AG04450 (cell line): Measurements from ENCODE around the gene SLFNL1. TPM values are rescaled to one million over a fixed set of nuclear protein-coding genes. Genes with fewer than 3 reads are reported as not detected.

Experiments
- CTCF ChIA-PET: fragments of 300-600, 350-600 bp; formaldehyde crosslinking; extraction: SDS; loops from one replicate; lab custom pipeline; 2022; ENCODE audit warnings: antibody characterized with exemption, inconsistent platforms; lab: Charles Lee
- POLR2A ChIA-PET: fragments of 350-600 bp; formaldehyde crosslinking; extraction: SDS; loops from one replicate; lab custom pipeline; 2021; ENCODE audit warnings: antibody characterized with exemption, inconsistent platforms; lab: Yijun Ruan, JAX
- DNase-seq: peaks from one replicate; pipeline ENCODE4 v3.0.0-alpha.2; 2011; ENCODE audit warnings: low read depth, low spot score
- H3K27ac ChIP-seq: one replicate; pipeline ENCODE4 v1.5.1; 2012; ENCODE audit warnings: low read depth, low read length, control low read depth
- H3K27me3 ChIP-seq: one replicate; pipeline ENCODE4 v1.6.0; 2012; ENCODE audit warnings: low read length; ENCODE audit not compliant: control insufficient read depth, insufficient read depth
- H3K4me3 ChIP-seq: 2 replicates; pipeline ENCODE4 v1.5.1; 2011; ENCODE audit warnings: mild to moderate bottlenecking, low read depth, low read length, control low read depth
- H3K9me3 ChIP-seq: 2 replicates; pipeline ENCODE4 v1.5.1; 2012; ENCODE audit warnings: low read length; ENCODE audit not compliant: control insufficient read depth, insufficient read depth
- CTCF ChIP-seq: IDR thresholded peaks from 2 replicates; pipeline ENCODE4 v1.5.1; 2011; ENCODE audit warnings: low read depth, low read length, control low read depth, inconsistent platforms
- polyA plus RNA-seq: library from polyadenylated mRNA; depleted of rRNA; stranded (reverse); fragments of >200 nt; gene quantifications from 2 replicates; pipeline ENCODE4 v1.2.3, GENCODE V29; 2011

SLFNL1 gene
- polyA plus RNA-seq, 1 experiment = 0.06 TPM

- Histone ChIP-seq H3K27ac (peak overlapping the region; percentile 21), H3K9me3 (no peaks in the 10 kb centered on the region; the same call in 1 of the 2 replicates), H3K4me3 (peak overlapping the region; percentile 77), H3K27me3 (no peaks in the 10 kb centered on the region)
- POLR2A ChIA-PET = no interaction called here
- no peak for TF ChIP-seq CTCF
- CTCF ChIA-PET = interaction anchor here (0.9 to 1.6 kb wide), 3 partner anchors 13 to 132 kb away, joined by 3 to 5 read pairs (median 3); no protein-coding TSS in a partner anchor
- DNase-seq = no peak
Measured at GRCh38 chr1:40981691-40982448, 39.7 kb downstream of the SLFNL1 start.

DNA sequence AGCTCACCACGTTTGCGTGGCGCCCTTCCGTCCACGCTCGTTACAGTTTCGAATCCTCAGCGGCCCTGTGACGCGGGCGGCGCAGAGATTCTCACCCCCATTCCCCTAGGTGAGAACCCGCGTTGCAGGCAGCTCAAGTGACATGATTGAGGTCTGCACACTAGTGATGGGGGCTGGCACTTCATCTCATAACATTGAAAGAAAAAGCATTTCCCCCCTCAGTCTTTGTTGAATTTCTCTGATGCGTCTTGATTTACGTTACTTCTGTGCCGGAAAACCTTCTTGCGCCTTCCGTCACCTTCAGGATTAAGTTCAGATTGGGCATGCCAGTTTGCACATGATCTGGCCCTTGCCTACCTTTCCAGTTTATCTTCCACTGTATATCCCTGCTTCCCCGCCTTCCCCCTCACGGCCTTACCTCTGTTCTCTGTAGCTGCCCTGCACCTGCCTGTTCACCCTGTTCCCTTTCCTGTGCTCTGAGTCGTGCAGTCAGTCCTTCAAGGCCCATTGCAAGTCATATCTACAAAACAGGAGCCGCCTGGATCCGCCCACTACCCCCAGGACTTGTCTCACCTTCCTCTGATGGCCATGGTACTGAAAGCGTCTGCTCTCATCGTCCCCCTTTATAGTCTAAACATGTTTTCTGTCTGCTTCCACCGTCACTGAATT lies 40.9 kb downstream of the SLFNL1 start:
- ChIA-PET POLR2A (interaction anchor here (0.8 to 1.4 kb wide), 5 partner anchors 10 to 28 kb away, joined by 4 to 14 read pairs (median 5); no protein-coding TSS in a partner anchor), CTCF (interaction anchor here (1.5 to 1.6 kb wide), 2 partner anchors 23 to 31 kb away, joined by 3 to 6 read pairs; no protein-coding TSS in a partner anchor)
- peak overlapping the region; percentile 77 for H3K4me3 ChIP-seq
- peak overlapping the region; percentile 52 for H3K27ac ChIP-seq
- TF ChIP-seq CTCF = no peak
- no peaks in the 10 kb centered on the region for H3K27me3 ChIP-seq
- no peak for DNase-seq
- H3K9me3 ChIP-seq = no peaks in the 10 kb centered on the region; the same call in 1 of the 2 replicates

GRCh38 chr1:40980068-40980452 lies 41.5 kb downstream of the SLFNL1 start:
- no peak for TF ChIP-seq CTCF
- no peaks in the 10 kb centered on the region; the same call in 1 of the 2 replicates for H3K9me3 ChIP-seq
- no peaks in the 10 kb centered on the region for H3K27me3 ChIP-seq
- POLR2A ChIA-PET = interaction anchor here (0.6 to 1.4 kb wide), 8 partner anchors 10 to 437 kb away, joined by 3 to 14 read pairs (median 4); no protein-coding TSS in a partner anchor
- H3K27ac ChIP-seq = peak overlapping the region; percentile 52
- DNase-seq = no peak
- peak overlapping the region; percentile 77 for H3K4me3 ChIP-seq
- CTCF ChIA-PET = interaction anchor here (0.5 to 1.6 kb wide), 3 partner anchors 23 to 552 kb away, joined by 3 to 6 read pairs (median 3); no protein-coding TSS in a partner anchor

DNA sequence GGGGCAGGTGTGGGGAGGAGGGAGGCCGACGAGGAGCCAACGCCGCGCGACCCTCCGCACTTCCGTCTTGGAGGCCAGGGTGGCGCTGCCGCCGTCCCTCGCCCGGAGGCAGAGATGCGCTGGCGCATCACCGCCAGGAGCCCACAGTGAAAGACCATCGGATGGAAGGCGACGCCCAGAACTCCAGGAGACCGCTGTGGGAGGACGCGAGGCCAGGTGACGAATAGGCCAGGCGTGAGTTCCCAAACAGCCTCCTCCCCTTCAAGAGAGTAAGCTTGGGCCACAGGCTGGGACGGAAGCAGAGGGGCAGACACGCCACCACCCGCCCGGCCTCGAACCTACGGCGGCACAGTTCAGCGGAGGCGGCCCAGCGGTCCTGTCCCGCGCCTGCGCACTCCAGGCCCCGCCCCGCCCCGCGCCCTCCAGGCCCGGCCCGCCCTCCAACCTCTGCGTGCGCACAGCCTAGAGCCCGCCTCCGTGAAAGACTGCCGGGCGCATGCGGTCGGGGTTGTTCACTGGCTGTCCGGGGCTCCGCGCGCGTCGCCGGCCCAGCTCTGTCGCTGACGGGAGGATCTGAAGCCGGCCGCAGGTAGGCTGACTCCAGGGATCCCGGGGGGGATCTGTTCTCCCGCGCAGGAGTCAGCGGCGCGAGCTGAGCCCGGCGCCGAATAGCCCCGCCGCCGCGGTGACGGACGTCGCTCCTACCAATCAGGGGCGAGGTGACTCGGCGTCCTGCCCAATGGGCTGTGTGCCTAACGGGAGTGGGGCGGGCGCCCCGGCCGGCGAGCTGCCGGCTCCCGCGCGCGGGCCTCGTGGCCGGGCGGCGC lies 42.1 kb downstream of the SLFNL1 start, which contains the start of gene CTPS1:
TSS of gene CTPS1 (plus strand) at position 456 of the 827 bp plus-strand sequence. CDS start 3,595 bp downstream, outside the sequence.
- POLR2A ChIA-PET = interaction anchor here (0.6 to 1.4 kb wide), 8 partner anchors 11 to 438 kb away, joined by 3 to 14 read pairs (median 4); no protein-coding TSS in a partner anchor
- peak; percentile 78 for DNase-seq
- H3K4me3 ChIP-seq = peak within 1 kb of the TSS; percentile 77
- no peaks in the 10 kb centered on the region for H3K27me3 ChIP-seq
- peak within 1 kb of the TSS; percentile 95 for H3K27ac ChIP-seq
- no peaks in the 10 kb centered on the region; the same call in 1 of the 2 replicates for H3K9me3 ChIP-seq
- CTCF ChIA-PET = interaction anchor here (0.5 to 1.6 kb wide), 4 partner anchors 15 to 551 kb away, joined by 3 to 6 read pairs (median 3); no protein-coding TSS in a partner anchor
- TF ChIP-seq CTCF = 0 out of 2 replicates have a peak, but pooled peaks have one; percentile 24
